ENCODE measurements around the gene PGAM1. TPM values are rescaled to one million over a fixed set of nuclear protein-coding genes. Genes with fewer than 3 reads are reported as not detected.

The PGAM1 gene
- total RNA-seq, 2 experiments from 2014 or later, result 517 to 529 TPM

- CTCF ChIA-PET, result no interaction called here
- no peak for DNase-seq
- POLR2A ChIA-PET, result no interaction called here
- Mint-ChIP-seq H3K4me3 (no peak overlapping the region), H3K36me3 (ENCODE audit: low read depth) (peaks cover 47% of the 10 kb centered on the region), H3K4me1 (ENCODE audit: low read depth) (peaks cover 2% of the 10 kb centered on the region), H3K27ac (no peak overlapping the region), H3K9me3 (ENCODE audit: insufficient read depth) (no peaks in the 10 kb centered on the region), H3K27me3 (ENCODE audit: low read depth) (no peaks in the 10 kb centered on the region)
- no peak for ATAC-seq
Observed at GRCh38 chr10:97479939-97480338, 53.9 kb downstream of the PGAM1 start.

- no peaks in the 10 kb centered on the region for H3K27me3 Mint-ChIP-seq (ENCODE audit: low read depth)
- no peak overlapping the region for H3K4me3 Mint-ChIP-seq
- no peaks in the 10 kb centered on the region for H3K9me3 Mint-ChIP-seq (ENCODE audit: insufficient read depth)
- ATAC-seq, result no peak
- H3K4me1 Mint-ChIP-seq (ENCODE audit: low read depth), result peaks cover 2% of the 10 kb centered on the region
- no peak overlapping the region for H3K27ac Mint-ChIP-seq
- no peak for DNase-seq
- ChIA-PET CTCF (interaction anchor here (1.2 kb wide), 1 partner anchor 14 kb away, joined by 3 read pairs; no protein-coding TSS in a partner anchor), POLR2A (no interaction called here)
- peaks cover 43% of the 10 kb centered on the region for H3K36me3 Mint-ChIP-seq (ENCODE audit: low read depth)
Observed at GRCh38 chr10:97481071-97481470, 55.1 kb downstream of the PGAM1 start.

- ATAC-seq (no peak), DNase-seq (no peak)
- Mint-ChIP-seq H3K27ac (no peak overlapping the region), H3K9me3 (ENCODE audit: insufficient read depth) (no peaks in the 10 kb centered on the region), H3K27me3 (ENCODE audit: low read depth) (no peaks in the 10 kb centered on the region), H3K4me3 (no peak overlapping the region), H3K4me1 (ENCODE audit: low read depth) (no peaks in the 10 kb centered on the region), H3K36me3 (ENCODE audit: low read depth) (peaks cover 35% of the 10 kb centered on the region)
- POLR2A ChIA-PET, result interaction anchor here (0.6 kb wide), 1 partner anchor 37 kb away, joined by 3 read pairs; no protein-coding TSS in a partner anchor
- CTCF ChIA-PET, result interaction anchor here (1.1 kb wide), 1 partner anchor 18 kb away, joined by 3 read pairs; no protein-coding TSS in a partner anchor
Observed at GRCh38 chr10:97482381-97482780, 56.4 kb downstream of the PGAM1 start.

Other genes with a start within 250 kb of the PGAM1 start
- under 1 TPM; 0.70 to 0.71 TPM for gene SLIT1, start 240.2 kb upstream of the PGAM1 start, total RNA-seq
- 10 to 100 TPM; 42.6 to 51.2 TPM for gene ARHGAP19, start 133.6 kb upstream of the PGAM1 start, total RNA-seq
- 1 to 10 TPM; 4.2 to 4.4 TPM for gene FRAT1, start 106.9 kb upstream of the PGAM1 start, total RNA-seq
- gene FRAT2, start 91.5 kb upstream of the PGAM1 start, total RNA-seq, result 10 to 100 TPM; 10.0 to 10.4 TPM
- gene RRP12, start 24.9 kb upstream of the PGAM1 start, total RNA-seq, result 10 to 100 TPM; 30.9 to 35.6 TPM
- 10 to 100 TPM; 47.1 to 48.2 TPM for gene EXOSC1, start 19.8 kb downstream of the PGAM1 start, total RNA-seq
- 10 to 100 TPM; 35.8 to 36.2 TPM for gene ZDHHC16, start 20.0 kb downstream of the PGAM1 start, total RNA-seq
- gene MMS19, start 72.2 kb downstream of the PGAM1 start, total RNA-seq, result 10 to 100 TPM; 71.7 to 73.3 TPM
- gene UBTD1, start 72.7 kb downstream of the PGAM1 start, total RNA-seq, result 1 to 10 TPM in 1 of 2 experiments, under 1 TPM in 1; 0.58 to 1.1 TPM
- gene ANKRD2, start 146.6 kb downstream of the PGAM1 start, total RNA-seq, result under 1 TPM in 1 of 2 experiments, not detected in 1; 0.26 TPM
- not detected for gene HOGA1, start 158.2 kb downstream of the PGAM1 start, total RNA-seq
- not detected for gene C10orf62, start 163.5 kb downstream of the PGAM1 start, total RNA-seq
- gene MORN4, start 207.3 kb downstream of the PGAM1 start, total RNA-seq, result 1 to 10 TPM; 1.1 to 1.2 TPM
- gene PI4K2A, start 214.5 kb downstream of the PGAM1 start, total RNA-seq, result 1 to 10 TPM; 8.9 to 9.5 TPM

All from activated CD8-positive, alpha-beta T cell treated with anti-CD3 and anti-CD28 coated beads, Interleukin-2, amount 10 ng/mL, durations not matched to agents 7 days and 5 days (primary cell).